ENCODE measurements around the gene ARHGAP26. TPM values are rescaled to one million over a fixed set of nuclear protein-coding genes. Genes with fewer than 3 reads are reported as not detected.

The ARHGAP26 gene
- total RNA-seq, 2 experiments from 2014 or later, result 12.8 to 15.4 TPM

DNA sequence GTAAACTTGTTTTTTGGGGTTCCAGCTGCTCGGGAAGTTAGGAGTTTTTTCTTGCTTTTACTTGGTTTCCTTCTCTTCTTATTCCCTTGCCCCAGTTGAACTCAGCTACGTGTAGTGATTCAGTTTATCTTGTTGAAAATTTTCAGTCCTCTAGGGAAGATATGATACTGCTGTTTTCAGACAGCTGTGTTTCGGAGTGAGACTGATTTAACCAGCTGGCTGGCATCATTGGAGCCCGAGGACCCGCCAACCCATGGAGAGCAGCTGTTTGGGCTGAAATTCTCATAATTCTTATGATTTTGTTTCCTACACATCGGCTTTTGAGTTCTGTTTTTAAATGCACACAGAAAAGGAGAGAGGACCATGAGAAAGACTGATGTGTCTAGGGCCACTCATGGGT is 361.8 kb downstream of the ARHGAP26 start:
- Mint-ChIP-seq H3K27ac (no peak overlapping the region), H3K4me1 (no peaks in the 10 kb centered on the region), H3K4me3 (no peak overlapping the region), H3K9me3 (ENCODE audit: low read depth) (no peaks in the 10 kb centered on the region), H3K27me3 (no peaks in the 10 kb centered on the region), H3K36me3 (ENCODE audit: low read depth) (peaks cover 2% of the 10 kb centered on the region)
- intact Hi-C loops (cut with DNase I, micrococcal nuclease), result no loop called here
- ATAC-seq (no peak), DNase-seq (no peak)
- CTCF ChIA-PET, result interaction anchor here (1.2 kb wide), 1 partner anchor 9 kb away, joined by 4 read pairs; no protein-coding TSS in a partner anchor
- POLR2A ChIA-PET, result no interaction called here

DNA sequence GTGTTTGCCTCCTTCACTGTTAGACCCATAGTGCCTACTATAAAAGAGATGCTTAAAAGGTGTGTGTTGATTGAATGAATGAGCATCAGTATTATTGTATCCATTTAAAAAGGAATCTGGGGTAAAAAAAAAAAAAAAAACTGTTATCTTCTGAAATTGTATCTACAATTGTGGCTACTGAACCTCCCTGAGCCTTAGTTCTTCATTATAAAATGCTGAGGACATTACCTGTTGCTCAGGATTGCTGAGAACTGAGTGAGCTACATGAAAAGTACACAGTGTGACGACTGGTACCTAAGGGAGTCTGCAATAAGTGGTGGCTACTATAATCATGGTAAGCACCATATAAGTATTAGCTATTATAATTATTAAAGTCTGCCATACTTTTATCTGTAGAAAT is 362.6 kb downstream of the ARHGAP26 start:
- H3K27ac Mint-ChIP-seq, result no peak overlapping the region
- ChIA-PET CTCF (interaction anchor here (0.6 kb wide), 1 partner anchor 115 kb away, joined by 3 read pairs; no protein-coding TSS in a partner anchor), POLR2A (no interaction called here)
- H3K36me3 Mint-ChIP-seq (ENCODE audit: low read depth), result peaks cover 2% of the 10 kb centered on the region
- H3K9me3 Mint-ChIP-seq (ENCODE audit: low read depth), result no peaks in the 10 kb centered on the region
- intact Hi-C loops (cut with DNase I, micrococcal nuclease), result no loop called here
- ATAC-seq, result no peak
- no peak overlapping the region for H3K4me3 Mint-ChIP-seq
- no peak for DNase-seq
- H3K27me3 Mint-ChIP-seq, result no peaks in the 10 kb centered on the region
- no peaks in the 10 kb centered on the region for H3K4me1 Mint-ChIP-seq

DNA sequence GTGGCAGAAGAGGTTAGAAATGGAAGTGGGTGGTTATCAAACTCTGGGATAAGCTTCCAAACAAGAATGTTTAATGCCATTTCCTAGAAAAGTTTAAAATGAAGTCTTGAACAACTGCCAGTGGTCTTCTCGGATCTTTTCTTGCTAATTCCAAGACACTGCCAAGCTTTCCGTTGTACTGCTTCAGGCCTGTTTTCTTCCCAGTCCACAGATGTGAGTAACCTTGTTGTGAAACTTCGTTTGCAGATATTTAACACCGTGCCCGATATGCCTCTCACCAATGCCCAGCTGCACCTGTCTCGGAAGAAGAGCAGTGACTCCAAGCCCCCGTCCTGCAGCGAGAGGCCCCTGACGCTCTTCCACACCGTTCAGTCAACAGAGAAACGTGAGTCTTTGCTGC is 363.5 kb downstream of the ARHGAP26 start:
- H3K27me3 Mint-ChIP-seq, result no peaks in the 10 kb centered on the region
- DNase-seq (no peak), ATAC-seq (no peak)
- POLR2A ChIA-PET, result no interaction called here
- intact Hi-C loops (cut with DNase I, micrococcal nuclease), result no loop called here
- CTCF ChIA-PET, result interaction anchor here (0.6 kb wide), 1 partner anchor 439 kb away, joined by 3 read pairs; no protein-coding TSS in a partner anchor
- H3K4me1 Mint-ChIP-seq, result no peaks in the 10 kb centered on the region
- H3K27ac Mint-ChIP-seq, result no peak overlapping the region
- H3K36me3 Mint-ChIP-seq (ENCODE audit: low read depth), result peaks cover 2% of the 10 kb centered on the region
- H3K9me3 Mint-ChIP-seq (ENCODE audit: low read depth), result no peaks in the 10 kb centered on the region
- H3K4me3 Mint-ChIP-seq, result no peak overlapping the region

DNA sequence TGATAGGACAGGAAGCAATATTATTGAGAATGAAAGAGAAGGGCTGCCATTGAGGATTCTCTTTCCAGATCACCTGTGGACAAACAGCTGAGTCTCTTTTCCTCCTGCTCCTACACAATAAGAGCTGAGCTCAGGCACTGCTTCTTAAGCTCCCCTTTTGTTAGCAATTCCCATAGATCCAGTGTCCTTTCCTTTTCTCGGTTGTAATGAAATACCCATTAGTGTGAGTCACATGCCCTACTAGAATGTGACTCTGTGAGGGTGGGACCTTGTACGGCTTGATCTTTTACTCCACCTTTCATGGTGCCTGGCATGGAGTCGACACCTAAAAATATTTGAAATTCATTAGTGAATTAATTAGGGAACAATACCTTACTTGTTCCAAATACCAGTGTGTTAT is 364.1 kb downstream of the ARHGAP26 start:
- POLR2A ChIA-PET, result no interaction called here
- intact Hi-C loops (cut with DNase I, micrococcal nuclease), result no loop called here
- H3K4me1 Mint-ChIP-seq, result no peaks in the 10 kb centered on the region

DNA sequence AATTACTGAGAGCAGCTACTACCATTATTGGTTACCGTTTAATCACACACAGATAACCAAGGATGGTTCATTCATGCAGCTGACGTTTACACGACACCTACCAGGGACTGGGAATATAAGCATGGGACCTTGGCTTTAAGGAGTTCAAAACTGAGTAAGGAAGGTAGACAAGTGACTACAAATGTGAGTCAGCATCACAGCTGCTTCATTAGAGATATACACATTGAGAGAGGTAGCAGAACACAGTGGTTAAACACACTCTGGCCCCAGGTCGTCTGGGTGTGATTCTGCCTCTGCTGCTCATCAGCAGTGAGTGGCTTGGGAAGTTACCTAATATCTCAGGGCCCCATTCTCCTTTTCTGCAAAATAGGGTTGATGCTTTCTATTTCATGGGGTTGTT is 364.7 kb downstream of the ARHGAP26 start:
- intact Hi-C loops (cut with DNase I, micrococcal nuclease), result no loop called here
- Mint-ChIP-seq H3K36me3 (ENCODE audit: low read depth) (peaks cover 2% of the 10 kb centered on the region), H3K9me3 (ENCODE audit: low read depth) (no peaks in the 10 kb centered on the region), H3K4me1 (no peaks in the 10 kb centered on the region), H3K27ac (no peak overlapping the region), H3K27me3 (no peaks in the 10 kb centered on the region), H3K4me3 (no peak overlapping the region)
- CTCF ChIA-PET, result no interaction called here
- ATAC-seq (peak; percentile 60), DNase-seq (no peak)
- POLR2A ChIA-PET, result interaction anchor here (0.7 to 0.9 kb wide), 2 partner anchors 302 to 1226 kb away, joined by 3 read pairs; no protein-coding TSS in a partner anchor

More for the DNA sequence above, 364.1 kb downstream of the ARHGAP26 start:
- no peaks in the 10 kb centered on the region for H3K27me3 Mint-ChIP-seq
- ATAC-seq (no peak), DNase-seq (no peak)
- peaks cover 2% of the 10 kb centered on the region for H3K36me3 Mint-ChIP-seq (ENCODE audit: low read depth)
- no peak overlapping the region for H3K4me3 Mint-ChIP-seq
- H3K9me3 Mint-ChIP-seq (ENCODE audit: low read depth), result no peaks in the 10 kb centered on the region
- CTCF ChIA-PET, result interaction anchor here (0.6 kb wide), 1 partner anchor 439 kb away, joined by 3 read pairs; no protein-coding TSS in a partner anchor
- no peak overlapping the region for H3K27ac Mint-ChIP-seq

DNA sequence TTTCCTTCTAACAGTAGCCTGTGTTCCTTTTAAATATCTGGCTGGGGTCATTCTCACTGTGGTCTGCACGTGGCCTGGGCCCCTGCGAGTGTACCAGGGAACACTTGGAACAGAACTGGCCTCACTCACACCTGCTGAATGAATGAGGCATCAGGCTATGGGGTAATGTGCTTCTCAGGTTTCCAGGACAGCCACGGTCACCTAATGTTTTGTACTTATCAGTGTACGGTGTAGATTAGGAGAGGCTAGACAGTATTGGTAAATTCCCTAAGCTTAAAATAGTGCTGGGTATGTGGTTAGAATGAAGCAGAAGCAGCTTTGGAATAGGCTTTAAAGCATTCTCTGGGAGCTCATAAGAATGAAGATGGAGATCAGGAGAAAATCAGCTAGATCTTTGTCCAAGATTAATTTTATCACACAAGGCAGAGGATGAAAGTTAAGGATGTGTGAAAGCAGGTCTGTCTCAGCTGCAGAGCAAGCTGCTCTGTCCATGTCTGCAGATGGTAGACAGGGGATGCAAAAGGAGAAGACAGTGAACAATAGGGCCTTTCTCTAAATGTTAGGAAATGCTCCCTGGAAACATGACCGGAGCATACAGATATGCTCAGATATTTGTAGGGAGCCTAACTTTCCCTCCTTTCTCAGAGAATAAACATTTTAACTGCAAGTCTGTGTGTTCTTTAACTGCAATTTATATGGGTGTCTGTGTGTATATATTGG is 365.8 kb downstream of the ARHGAP26 start:
- H3K4me1 Mint-ChIP-seq, result no peaks in the 10 kb centered on the region
- H3K4me3 Mint-ChIP-seq, result no peak overlapping the region
- H3K9me3 Mint-ChIP-seq (ENCODE audit: low read depth), result no peaks in the 10 kb centered on the region
- ChIA-PET CTCF (interaction anchor here (0.6 to 1.2 kb wide), 2 partner anchors 133 to 407 kb away, joined by 3 read pairs; no protein-coding TSS in a partner anchor), POLR2A (no interaction called here)
- intact Hi-C loops (cut with DNase I, micrococcal nuclease), result no loop called here
- no peaks in the 10 kb centered on the region for H3K27me3 Mint-ChIP-seq
- peaks cover 2% of the 10 kb centered on the region for H3K36me3 Mint-ChIP-seq (ENCODE audit: low read depth)
- ATAC-seq, result no peak
- no peak for DNase-seq
- no peak overlapping the region for H3K27ac Mint-ChIP-seq

DNA sequence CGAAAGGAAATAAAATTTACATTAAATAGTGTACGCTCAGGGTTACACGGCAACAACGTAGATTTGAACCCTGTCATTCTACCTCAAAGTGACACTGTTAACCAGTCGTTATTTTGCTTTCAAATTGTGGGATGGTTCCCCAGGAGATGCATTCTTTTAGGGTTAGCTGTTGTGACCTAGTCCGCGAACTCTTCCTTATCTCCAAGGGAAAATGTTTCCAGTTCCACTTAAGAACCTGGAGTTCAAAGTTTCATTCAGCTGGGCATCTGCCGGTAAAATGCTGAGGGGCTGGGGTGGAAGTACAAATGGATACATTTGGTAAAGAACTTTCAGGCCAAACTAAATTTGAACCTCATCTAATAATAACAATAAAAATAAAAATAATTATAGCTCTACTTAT is 368.7 kb downstream of the ARHGAP26 start:
- Mint-ChIP-seq H3K4me3 (no peak overlapping the region), H3K4me1 (no peaks in the 10 kb centered on the region), H3K9me3 (ENCODE audit: low read depth) (no peaks in the 10 kb centered on the region), H3K27me3 (no peaks in the 10 kb centered on the region), H3K36me3 (ENCODE audit: low read depth) (peaks cover 2% of the 10 kb centered on the region), H3K27ac (no peak overlapping the region)
- ChIA-PET CTCF (no interaction called here), POLR2A (no interaction called here)
- ATAC-seq, result no peak
- DNase-seq, result no peak
- intact Hi-C loops (cut with DNase I, micrococcal nuclease), result no loop called here

DNA sequence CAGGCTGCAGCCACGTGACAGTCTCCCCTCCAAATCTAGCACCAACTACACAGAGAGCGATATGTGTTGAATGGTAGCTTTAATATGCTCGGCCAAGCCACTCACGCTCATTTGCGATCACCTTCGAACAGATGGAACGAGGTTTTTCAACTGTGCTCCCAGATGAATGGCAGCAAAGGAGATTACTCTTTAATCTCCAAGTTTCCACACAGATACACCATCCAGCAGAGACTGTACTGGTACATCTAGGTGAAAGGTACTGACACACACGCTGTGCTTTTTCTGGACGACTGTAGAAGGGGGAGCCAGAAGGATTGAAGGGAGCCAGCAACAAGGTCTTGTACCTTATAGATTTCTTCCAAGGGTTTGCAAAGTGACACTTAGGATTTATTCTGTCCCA is 369.4 kb downstream of the ARHGAP26 start:
- intact Hi-C loops (cut with DNase I, micrococcal nuclease), result no loop called here
- no peaks in the 10 kb centered on the region for H3K4me1 Mint-ChIP-seq
- no peaks in the 10 kb centered on the region for H3K27me3 Mint-ChIP-seq
- DNase-seq (no peak), ATAC-seq (no peak)
- ChIA-PET CTCF (interaction anchor here (1.6 kb wide), 1 partner anchor 56 kb away, joined by 3 read pairs; no protein-coding TSS in a partner anchor), POLR2A (no interaction called here)
- H3K4me3 Mint-ChIP-seq, result no peak overlapping the region
- no peak overlapping the region for H3K27ac Mint-ChIP-seq
- H3K36me3 Mint-ChIP-seq (ENCODE audit: low read depth), result no peaks in the 10 kb centered on the region
- H3K9me3 Mint-ChIP-seq (ENCODE audit: low read depth), result no peaks in the 10 kb centered on the region

DNA sequence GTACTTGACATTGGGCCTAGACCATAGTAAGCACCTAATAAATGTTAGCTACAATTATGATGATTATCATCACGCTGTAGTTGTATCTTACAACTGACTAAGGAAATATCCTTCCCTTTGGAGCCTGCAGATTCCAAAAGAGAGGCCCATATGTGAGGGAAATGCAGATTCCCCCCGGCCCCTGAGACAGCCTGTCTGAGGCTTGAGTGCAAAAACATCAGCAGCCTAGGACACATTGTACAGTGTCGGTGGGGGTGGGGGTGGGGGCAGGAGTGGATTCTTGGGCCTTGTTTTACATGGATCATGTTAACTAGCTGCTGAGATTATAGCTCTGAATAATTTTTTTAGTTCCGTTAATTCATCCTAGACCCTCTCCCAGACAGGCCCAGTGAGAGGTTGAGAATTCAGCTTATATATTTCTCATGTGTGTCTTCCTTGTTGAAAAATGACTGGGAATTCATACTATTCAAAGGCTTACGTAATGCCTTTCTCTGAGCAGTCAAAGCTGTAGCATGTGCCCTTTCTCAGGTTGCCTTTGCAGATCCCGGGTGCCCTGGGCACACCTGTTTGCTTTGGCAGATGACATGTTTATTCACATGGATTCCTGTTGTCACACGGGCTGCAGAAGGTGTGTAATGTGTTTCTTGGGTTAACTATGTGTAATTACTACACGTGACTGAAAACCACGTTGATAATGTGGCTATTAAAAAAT is 370.5 kb downstream of the ARHGAP26 start:
- Mint-ChIP-seq H3K36me3 (ENCODE audit: low read depth) (no peaks in the 10 kb centered on the region), H3K27me3 (no peaks in the 10 kb centered on the region), H3K9me3 (ENCODE audit: low read depth) (no peaks in the 10 kb centered on the region), H3K27ac (no peak overlapping the region), H3K4me1 (peaks cover 6% of the 10 kb centered on the region), H3K4me3 (no peak overlapping the region)
- ChIA-PET CTCF (interaction anchor here (0.8 to 1.6 kb wide), 3 partner anchors 57 to 419 kb away, joined by 3 read pairs; no protein-coding TSS in a partner anchor), POLR2A (no interaction called here)
- DNase-seq (no peak), ATAC-seq (no peak)
- intact Hi-C loops (cut with DNase I, micrococcal nuclease), result no loop called here

DNA sequence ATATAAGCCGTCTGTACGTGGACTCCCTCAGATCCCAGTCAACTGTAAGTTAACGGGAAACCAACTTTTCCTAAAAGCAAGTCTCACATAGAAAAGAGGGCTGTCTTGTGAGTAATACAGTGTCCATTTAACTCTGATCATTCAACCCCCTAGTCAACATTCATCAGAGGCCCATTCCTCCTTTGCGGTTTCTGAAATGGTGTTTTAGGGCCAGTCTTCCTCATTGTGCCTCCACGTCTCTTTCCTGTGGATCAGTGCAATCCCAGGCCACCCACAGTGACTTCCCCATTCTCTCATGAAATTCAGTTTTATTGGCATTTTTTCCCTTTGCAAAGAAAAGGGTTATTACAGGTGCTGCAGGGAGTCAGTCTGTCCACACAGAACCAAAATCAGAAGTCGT is 371.5 kb downstream of the ARHGAP26 start:
- Mint-ChIP-seq H3K4me3 (no peak overlapping the region), H3K36me3 (ENCODE audit: low read depth) (no peaks in the 10 kb centered on the region), H3K4me1 (peaks cover 6% of the 10 kb centered on the region), H3K27ac (no peak overlapping the region), H3K9me3 (ENCODE audit: low read depth) (no peaks in the 10 kb centered on the region), H3K27me3 (no peaks in the 10 kb centered on the region)
- ChIA-PET POLR2A (no interaction called here), CTCF (no interaction called here)
- intact Hi-C loops (cut with DNase I, micrococcal nuclease), result no loop called here
- DNase-seq (no peak), ATAC-seq (no peak)

DNA sequence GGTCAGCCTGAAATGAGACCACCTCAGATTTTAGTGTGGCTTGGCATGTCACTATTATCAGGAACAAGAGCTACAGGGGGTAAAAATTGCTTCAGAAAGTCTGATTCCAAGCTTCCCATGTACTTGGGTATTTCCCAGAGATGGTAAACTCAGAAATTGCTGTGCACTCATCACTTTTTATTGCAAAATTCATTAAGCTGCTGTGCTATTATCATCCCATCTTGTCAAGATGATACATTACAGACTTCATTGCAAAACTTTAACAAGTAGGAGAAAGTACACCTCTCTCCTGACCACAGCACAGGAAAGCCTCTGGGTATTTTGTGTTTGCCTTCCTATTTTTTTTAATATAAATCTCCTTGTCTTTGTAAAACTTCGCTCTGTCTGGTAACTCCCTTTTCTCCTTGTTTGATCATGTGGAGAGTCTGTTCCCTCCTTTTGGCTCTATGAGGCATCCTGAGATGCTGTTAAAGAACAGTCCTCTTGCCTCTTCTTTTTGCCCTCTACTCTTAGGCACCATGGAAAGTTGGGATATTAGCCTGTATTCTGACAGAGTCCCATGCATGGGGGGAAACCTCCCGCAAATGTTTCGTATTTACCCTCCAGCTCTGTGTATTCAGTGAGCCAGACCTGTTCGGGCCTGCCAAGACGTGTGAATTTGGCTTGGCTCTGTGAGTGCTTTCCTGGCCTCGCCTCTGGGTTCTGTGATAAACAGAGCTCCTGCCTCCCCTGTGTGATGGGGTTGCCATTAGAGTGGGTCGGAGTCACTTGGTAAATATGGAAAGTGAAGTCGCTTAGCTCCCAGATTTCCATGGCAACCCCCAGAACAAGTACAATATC is 372.6 kb downstream of the ARHGAP26 start:
- Mint-ChIP-seq H3K27me3 (no peaks in the 10 kb centered on the region), H3K4me1 (peaks cover 6% of the 10 kb centered on the region), H3K9me3 (ENCODE audit: low read depth) (no peaks in the 10 kb centered on the region), H3K27ac (no peak overlapping the region), H3K4me3 (no peak overlapping the region), H3K36me3 (ENCODE audit: low read depth) (peaks cover 2% of the 10 kb centered on the region)
- DNase-seq (no peak), ATAC-seq (no peak)
- ChIA-PET CTCF (interaction anchor here (0.6 to 0.7 kb wide), 2 partner anchors 137 to 490 kb away, joined by 3 read pairs; no protein-coding TSS in a partner anchor), POLR2A (no interaction called here)
- intact Hi-C loops (cut with DNase I, micrococcal nuclease), result no loop called here
